Activated CD8-positive, alpha-beta T cell treated with anti-CD3 and anti-CD28 coated beads, Interleukin-2, amount 10 ng/mL, durations not matched to agents 7 days and 5 days (primary cell): ENCODE data around the gene ETV6. TPM values are rescaled to one million over a fixed set of nuclear protein-coding genes. Genes with fewer than 3 reads are reported as not detected.
"Not testable (repeated sequence)": the region's sequence is repeated elsewhere in the genome, so short reads cannot be mapped to it uniquely, and the experiment has no call there.

ENCODE experiments used
- ATAC-seq: fragments of 150-1000 bp; cut with Tn5 transposase; one replicate; pipeline ENCODE4 v1.10.0; 2021; ENCODE audit warnings: moderate library complexity
- CTCF ChIA-PET: fragments of 350-600 bp; sonication (Branson Sonifier 250); formaldehyde crosslinking; loops from one replicate; lab custom pipeline; 2021; ENCODE audit warnings: antibody characterized with exemption; lab: Charles Lee
- POLR2A ChIA-PET: fragments of 350-600 bp; sonication (Branson Sonifier 250); formaldehyde crosslinking; loops from one replicate; lab custom pipeline; 2021; ENCODE audit warnings: antibody characterized with exemption; lab: Charles Lee
- DNase-seq: peaks from one replicate; pipeline ENCODE4 v3.0.0-alpha.2; 2020
- H3K27ac Mint-ChIP-seq: one replicate; pipeline ENCODE4 v1.8.0; 2021; ENCODE audit warnings: mild to moderate bottlenecking, mixed read lengths
- H3K27me3 Mint-ChIP-seq: one replicate; pipeline ENCODE4 v1.8.0; 2021; ENCODE audit warnings: low read depth, mixed read lengths
- H3K36me3 Mint-ChIP-seq: one replicate; pipeline ENCODE4 v1.8.0; 2021; ENCODE audit warnings: low read depth, mixed read lengths
- H3K4me1 Mint-ChIP-seq: one replicate; pipeline ENCODE4 v1.8.0; 2021; ENCODE audit warnings: low read depth, mixed read lengths
- H3K4me3 Mint-ChIP-seq: one replicate; pipeline ENCODE4 v1.8.0; 2021; ENCODE audit warnings: mild to moderate bottlenecking, mixed read lengths
- H3K9me3 Mint-ChIP-seq: one replicate; pipeline ENCODE4 v1.8.0; 2022; ENCODE audit warnings: mixed read lengths; ENCODE audit not compliant: insufficient read depth
- total RNA-seq, 2 experiments: library from RNA; stranded (reverse); gene quantifications; one replicate each; pipeline ENCODE4 v1.2.3, GENCODE V29; 2021

The ETV6 gene
- total RNA-seq, 2 experiments from 2014 or later, result 22.1 to 26.1 TPM

DNA sequence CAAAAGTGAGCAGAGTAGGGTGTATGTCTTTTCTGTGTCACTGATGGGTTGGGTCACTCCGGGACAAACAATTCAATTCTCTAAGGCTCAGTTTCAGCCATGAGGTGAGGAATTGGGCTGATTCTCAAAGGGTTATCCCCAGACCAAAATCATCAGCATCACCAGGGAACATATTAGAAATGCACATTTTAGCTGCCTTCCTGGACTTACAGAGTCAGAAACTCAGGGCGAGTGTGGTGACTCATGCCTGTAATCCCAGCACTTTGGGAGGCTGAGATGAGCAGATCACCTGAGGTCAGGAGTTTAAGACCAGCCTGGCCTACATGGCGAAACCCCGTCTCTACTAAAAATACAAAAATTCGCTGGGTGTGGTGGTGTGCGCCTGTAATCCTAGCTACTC, 21.8 kb upstream of the ETV6 start:
- H3K9me3 Mint-ChIP-seq, H3K27me3 Mint-ChIP-seq, DNase-seq, H3K4me1 Mint-ChIP-seq, H3K27ac Mint-ChIP-seq, H3K4me3 Mint-ChIP-seq, ATAC-seq, POLR2A ChIA-PET, H3K36me3 Mint-ChIP-seq: not testable (repeated sequence)
- CTCF ChIA-PET, result interaction anchor here (1.2 to 2.8 kb wide), 2 partner anchors 405 kb away, joined by 4 to 11 read pairs; no protein-coding TSS in a partner anchor

DNA sequence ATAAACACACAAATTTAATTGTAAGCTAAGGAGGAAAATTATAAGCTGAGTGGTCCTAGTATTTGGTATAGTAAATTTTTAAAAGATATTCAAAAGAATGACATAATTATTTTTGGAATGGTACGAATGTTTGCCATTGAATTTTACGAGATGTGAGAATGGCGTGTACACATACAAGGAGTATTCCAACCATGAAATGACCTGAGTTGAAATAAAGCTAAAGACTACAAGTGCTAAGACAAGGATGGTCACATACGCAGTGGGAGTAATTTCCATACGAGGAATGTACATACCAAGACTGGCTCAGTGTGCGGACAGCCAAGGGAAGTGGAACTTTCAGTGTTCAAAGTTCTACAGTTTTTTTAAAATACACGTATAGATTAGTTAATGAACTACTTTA, 21.1 kb upstream of the ETV6 start:
- no peak overlapping the region for H3K4me3 Mint-ChIP-seq

GRCh38 chr12:11630046-11630706, 19.3 kb upstream of the ETV6 start:
- no peaks in the 10 kb centered on the region for H3K36me3 Mint-ChIP-seq
- ChIA-PET CTCF (interaction anchor here (0.7 kb wide), 1 partner anchor 403 kb away, joined by 3 read pairs; no protein-coding TSS in a partner anchor), POLR2A (no interaction called here)
- H3K27me3 Mint-ChIP-seq, result peaks cover 10% of the 10 kb centered on the region
- no peaks in the 10 kb centered on the region for H3K4me1 Mint-ChIP-seq
- no peak overlapping the region for H3K27ac Mint-ChIP-seq
- H3K4me3 Mint-ChIP-seq, result no peak overlapping the region
- peaks cover 2% of the 10 kb centered on the region for H3K9me3 Mint-ChIP-seq
- no peak for ATAC-seq
- no peak for DNase-seq

More for the DNA sequence above, 21.1 kb upstream of the ETV6 start:
- Mint-ChIP-seq H3K27ac (no peak overlapping the region), H3K9me3 (no peaks in the 10 kb centered on the region), H3K36me3 (no peaks in the 10 kb centered on the region), H3K27me3 (peaks cover 8% of the 10 kb centered on the region), H3K4me1 (no peaks in the 10 kb centered on the region)
- ChIA-PET POLR2A (no interaction called here), CTCF (interaction anchor here (1.2 to 1.5 kb wide), 4 partner anchors 9 to 443 kb away, joined by 3 to 4 read pairs (median 3); partner anchors contain the start of gene BCL2L14)
- DNase-seq (no peak), ATAC-seq (no peak)

GRCh38 chr12:11631288-11631687, 18.2 kb upstream of the ETV6 start:
- peaks cover 7% of the 10 kb centered on the region for H3K27me3 Mint-ChIP-seq

DNA sequence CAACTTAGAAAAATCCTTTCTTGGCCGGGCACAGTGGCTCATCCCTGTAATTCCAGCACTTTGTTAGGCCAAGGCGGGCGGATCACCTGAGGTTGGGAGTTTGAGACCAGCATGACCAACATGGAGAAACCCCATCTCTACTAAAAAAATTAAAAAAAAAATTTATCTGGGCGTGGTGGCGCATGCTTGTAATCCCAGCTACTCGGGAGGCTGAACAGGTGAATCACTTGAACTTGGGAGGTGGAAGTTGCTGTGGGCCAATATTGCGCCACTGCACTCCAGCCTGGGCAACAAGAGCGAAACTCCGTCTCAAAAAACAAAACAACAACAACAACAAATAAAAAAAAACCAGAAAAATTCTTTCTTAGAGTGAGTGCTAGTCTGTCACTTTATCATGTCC, 17.6 kb upstream of the ETV6 start:
- POLR2A ChIA-PET, result not testable (repeated sequence)

More at GRCh38 chr12:11631288-11631687, 18.2 kb upstream of the ETV6 start:
- no peak for DNase-seq
- no peak for ATAC-seq
- POLR2A ChIA-PET, result no interaction called here
- Mint-ChIP-seq H3K27ac (no peak overlapping the region), H3K4me1 (no peaks in the 10 kb centered on the region), H3K9me3 (peaks cover 3% of the 10 kb centered on the region), H3K4me3 (no peak overlapping the region), H3K36me3 (no peaks in the 10 kb centered on the region)
- CTCF ChIA-PET, result interaction anchor here (1.7 kb wide), 1 partner anchor 9 kb away, joined by 3 read pairs; no protein-coding TSS in a partner anchor

GRCh38 chr12:11633968-11634367, 15.5 kb upstream of the ETV6 start:
- ChIA-PET CTCF (no interaction called here), POLR2A (no interaction called here)
- DNase-seq (no peak), ATAC-seq (no peak)
- Mint-ChIP-seq H3K4me1 (no peaks in the 10 kb centered on the region), H3K27ac (no peak overlapping the region), H3K4me3 (no peak overlapping the region), H3K9me3 (peaks cover 3% of the 10 kb centered on the region), H3K36me3 (no peaks in the 10 kb centered on the region), H3K27me3 (peaks cover 7% of the 10 kb centered on the region)

More for the DNA sequence above, 17.6 kb upstream of the ETV6 start:
- not testable (repeated sequence) for H3K36me3 Mint-ChIP-seq, H3K27ac Mint-ChIP-seq, H3K4me3 Mint-ChIP-seq, H3K4me1 Mint-ChIP-seq, ATAC-seq, H3K9me3 Mint-ChIP-seq, H3K27me3 Mint-ChIP-seq, DNase-seq
- CTCF ChIA-PET, result interaction anchor here (0.6 to 1.7 kb wide), 3 partner anchors 9 to 401 kb away, joined by 3 to 6 read pairs (median 3); no protein-coding TSS in a partner anchor

DNA sequence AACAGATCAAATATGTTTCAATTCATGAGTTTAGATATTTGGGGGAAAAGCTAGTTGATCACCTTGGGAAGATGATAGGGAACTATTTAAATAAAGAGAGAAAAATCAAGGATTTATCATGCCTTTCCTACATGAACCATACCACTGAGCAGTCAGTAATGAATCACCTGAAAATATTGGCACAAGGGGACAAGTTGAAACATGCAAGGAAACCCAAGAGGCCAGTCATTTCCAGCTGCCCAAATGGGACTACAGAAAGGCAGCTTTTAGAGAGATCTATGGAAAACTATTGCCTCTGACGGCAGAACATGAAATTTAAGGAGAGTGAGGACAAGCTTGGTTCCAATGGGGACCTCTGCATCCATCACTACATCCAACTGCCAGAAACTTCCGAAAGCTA, 14.1 kb upstream of the ETV6 start:
- ChIA-PET CTCF (no interaction called here), POLR2A (no interaction called here)
- ATAC-seq (no peak), DNase-seq (no peak)
- no peak overlapping the region for H3K27ac Mint-ChIP-seq
- H3K27me3 Mint-ChIP-seq, result peaks cover 7% of the 10 kb centered on the region
- no peaks in the 10 kb centered on the region for H3K4me1 Mint-ChIP-seq
- H3K4me3 Mint-ChIP-seq, result no peak overlapping the region
- H3K9me3 Mint-ChIP-seq, result peaks cover 3% of the 10 kb centered on the region
- no peaks in the 10 kb centered on the region for H3K36me3 Mint-ChIP-seq

- Mint-ChIP-seq H3K4me1 (no peaks in the 10 kb centered on the region), H3K27me3 (peaks cover 4% of the 10 kb centered on the region), H3K36me3 (no peaks in the 10 kb centered on the region), H3K27ac (no peak overlapping the region), H3K9me3 (peaks cover 3% of the 10 kb centered on the region), H3K4me3 (no peak overlapping the region)
- DNase-seq (no peak), ATAC-seq (no peak)
- POLR2A ChIA-PET, result no interaction called here
- CTCF ChIA-PET, result interaction anchor here (0.9 to 1.3 kb wide), 2 partner anchors 395 to 689 kb away, joined by 3 to 4 read pairs; no protein-coding TSS in a partner anchor
These were observed 11.1 kb upstream of the ETV6 start for GRCh38 chr12:11638315-11638916.

DNA sequence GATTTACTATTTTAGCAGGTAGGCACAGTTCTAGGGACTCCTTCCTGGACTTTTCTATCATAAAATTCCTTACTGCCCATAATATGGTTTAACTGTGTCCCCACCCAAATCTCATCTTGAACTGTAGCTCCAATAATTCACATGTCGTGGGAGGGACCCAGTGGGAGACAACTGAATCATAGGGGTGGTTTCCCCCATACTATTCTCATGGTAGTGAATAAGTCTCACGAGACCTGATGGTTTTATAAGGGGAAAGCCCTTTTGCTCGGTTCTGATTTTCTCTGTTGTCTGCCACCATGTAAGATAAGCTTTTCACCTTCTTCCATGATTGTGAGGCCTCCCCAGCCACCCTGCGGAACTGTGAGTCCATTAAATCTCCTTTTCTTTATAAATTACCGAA, 10.0 kb upstream of the ETV6 start:
- H3K27ac Mint-ChIP-seq, result no peak overlapping the region
- ChIA-PET POLR2A (no interaction called here), CTCF (no interaction called here)
- peaks cover 3% of the 10 kb centered on the region for H3K9me3 Mint-ChIP-seq
- no peaks in the 10 kb centered on the region for H3K36me3 Mint-ChIP-seq
- H3K4me3 Mint-ChIP-seq, result no peak overlapping the region
- no peaks in the 10 kb centered on the region for H3K27me3 Mint-ChIP-seq
- ATAC-seq, result no peak
- H3K4me1 Mint-ChIP-seq, result no peaks in the 10 kb centered on the region
- DNase-seq, result no peak

GRCh38 chr12:11641522-11641921, 8.0 kb upstream of the ETV6 start:
- POLR2A ChIA-PET, result no interaction called here
- ATAC-seq (no peak), DNase-seq (no peak)
- CTCF ChIA-PET, result no interaction called here
- peaks cover 2% of the 10 kb centered on the region for H3K27me3 Mint-ChIP-seq
- no peaks in the 10 kb centered on the region for H3K4me1 Mint-ChIP-seq
- no peaks in the 10 kb centered on the region for H3K9me3 Mint-ChIP-seq
- no peak overlapping the region for H3K27ac Mint-ChIP-seq
- H3K36me3 Mint-ChIP-seq, result peaks cover 3% of the 10 kb centered on the region
- no peak overlapping the region for H3K4me3 Mint-ChIP-seq

GRCh38 chr12:11642785-11643184, 6.7 kb upstream of the ETV6 start:
- Mint-ChIP-seq H3K9me3 (no peaks in the 10 kb centered on the region), H3K36me3 (peaks cover 3% of the 10 kb centered on the region), H3K27me3 (peaks cover 5% of the 10 kb centered on the region), H3K4me1 (no peaks in the 10 kb centered on the region), H3K27ac (no peak overlapping the region), H3K4me3 (no peak overlapping the region)
- CTCF ChIA-PET, result interaction anchor here (1.2 kb wide), 1 partner anchor 390 kb away, joined by 6 read pairs; no protein-coding TSS in a partner anchor
- POLR2A ChIA-PET, result no interaction called here
- no peak for DNase-seq
- ATAC-seq, result no peak

- ChIA-PET CTCF (no interaction called here), POLR2A (no interaction called here)
- peaks cover 8% of the 10 kb centered on the region for H3K27me3 Mint-ChIP-seq
- H3K4me3 Mint-ChIP-seq, result no peak overlapping the region
- peaks cover 4% of the 10 kb centered on the region for H3K36me3 Mint-ChIP-seq
- no peak for DNase-seq
- peaks cover 2% of the 10 kb centered on the region for H3K4me1 Mint-ChIP-seq
- no peaks in the 10 kb centered on the region for H3K9me3 Mint-ChIP-seq
- ATAC-seq, result no peak
- H3K27ac Mint-ChIP-seq, result no peak overlapping the region
These were observed 4.1 kb upstream of the ETV6 start for GRCh38 chr12:11645391-11645790.
